Measurements from ENCODE around the gene RALGAPA2.

RALGAPA2 gene

DNA sequence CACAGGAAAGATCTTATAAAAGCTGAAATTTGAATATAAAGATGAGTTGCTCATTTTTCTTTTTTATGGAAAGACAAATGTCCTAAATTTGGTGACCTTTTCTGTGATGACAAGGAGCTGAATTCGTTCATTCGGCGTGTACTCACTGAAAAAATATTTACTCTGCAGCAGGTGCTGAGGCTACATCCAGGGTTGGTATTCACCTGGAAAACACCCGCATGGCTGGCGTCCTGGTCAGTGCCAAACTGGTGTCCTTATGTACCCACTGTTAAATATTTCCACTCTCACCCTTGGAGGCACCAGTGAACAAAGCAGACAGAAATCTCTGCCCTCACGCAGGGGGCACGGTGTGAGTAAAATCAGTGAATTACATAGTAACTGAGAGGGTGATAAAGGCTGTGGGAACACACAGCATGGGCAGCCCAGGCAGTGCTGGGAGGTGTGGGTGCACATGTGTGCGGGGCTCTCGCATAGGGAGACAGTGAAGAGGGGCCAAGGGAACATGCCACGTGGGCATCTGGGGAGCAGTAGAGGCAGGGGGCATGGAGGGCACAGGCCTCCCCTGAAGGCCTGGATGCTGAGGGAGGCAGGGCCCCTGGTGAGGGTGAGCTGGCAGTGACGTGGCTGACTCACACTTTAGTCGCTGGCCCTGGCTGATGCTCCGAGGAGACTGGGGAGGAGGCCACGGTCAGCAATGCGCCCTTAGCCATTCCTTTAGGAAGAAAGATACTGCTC is 254.9 kb downstream of the RALGAPA2 start:
- no peak for DNase-seq (ENCODE audit: extremely low spot score)
- no peak for TF ChIP-seq LEF1 (IDR thresholded peaks at IDR 0.05; ENCODE audit: borderline replicate concordance)
- TF ChIP-seq SP1 (IDR thresholded peaks at IDR 0.05) = no peak
- TF ChIP-seq FOXM1 (IDR thresholded peaks at IDR 0.05; ENCODE audit: borderline replicate concordance) = no peak
- TF ChIP-seq CTBP1 (IDR thresholded peaks at IDR 0.05; ENCODE audit: borderline replicate concordance) = no peak
- no peak for TF ChIP-seq ELF4 (IDR thresholded peaks at IDR 0.05)
- no peak for TF ChIP-seq BHLHE40 (IDR thresholded peaks at IDR 0.05; ENCODE audit: borderline replicate concordance)
- no peak for TF ChIP-seq NFRKB (IDR thresholded peaks at IDR 0.05)
- no peak for TF ChIP-seq TARDBP (IDR thresholded peaks at IDR 0.05)
- no peak for TF ChIP-seq SUZ12 (IDR thresholded peaks at IDR 0.05)
- no peak for TF ChIP-seq ARNT (IDR thresholded peaks at IDR 0.05)
- no peak for TF ChIP-seq ZNF384 (IDR thresholded peaks at IDR 0.05)
- TF ChIP-seq FOXA1 (IDR thresholded peaks at IDR 0.05) = no peak
- TF ChIP-seq L3MBTL2 (conservative IDR thresholded peaks at IDR 0.05) = no peak
- TF ChIP-seq HDGF (IDR thresholded peaks at IDR 0.05; ENCODE audit: borderline replicate concordance) = no peak
- no peak for TF ChIP-seq FOXK2 (IDR thresholded peaks at IDR 0.05)
- TF ChIP-seq, protein P1, sequence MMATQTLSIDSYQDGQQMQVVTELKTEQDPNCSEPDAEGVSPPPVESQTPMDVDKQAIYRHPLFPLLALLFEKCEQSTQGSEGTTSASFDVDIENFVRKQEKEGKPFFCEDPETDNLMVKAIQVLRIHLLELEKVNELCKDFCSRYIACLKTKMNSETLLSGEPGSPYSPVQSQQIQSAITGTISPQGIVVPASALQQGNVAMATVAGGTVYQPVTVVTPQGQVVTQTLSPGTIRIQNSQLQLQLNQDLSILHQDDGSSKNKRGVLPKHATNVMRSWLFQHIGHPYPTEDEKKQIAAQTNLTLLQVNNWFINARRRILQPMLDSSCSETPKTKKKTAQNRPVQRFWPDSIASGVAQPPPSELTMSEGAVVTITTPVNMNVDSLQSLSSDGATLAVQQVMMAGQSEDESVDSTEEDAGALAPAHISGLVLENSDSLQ (IDR thresholded peaks at IDR 0.05) = no peak
- ChIA-PET CTCF (interaction anchor here (0.7 kb wide), 1 partner anchor 403 kb away, joined by 3 read pairs; no protein-coding TSS in a partner anchor), POLR2A (no interaction called here)

DNA sequence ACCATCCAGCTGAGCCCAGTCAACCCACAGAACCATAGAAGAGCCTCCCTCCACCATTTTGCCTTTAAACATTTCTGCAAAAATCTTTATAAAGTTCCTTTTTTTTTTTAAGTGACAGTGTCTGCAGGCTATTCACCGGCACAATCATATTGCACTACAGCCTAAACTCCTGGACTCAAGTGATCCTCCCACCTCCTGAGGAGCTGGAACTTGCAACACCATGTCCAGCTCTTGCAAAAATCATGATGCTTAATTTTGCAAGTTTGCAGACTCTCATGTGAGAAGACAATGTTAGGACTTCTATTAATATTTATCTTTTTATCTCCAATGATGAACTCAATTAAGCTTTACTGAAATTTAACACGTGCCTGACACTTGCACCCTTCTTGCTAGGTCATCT is 255.7 kb downstream of the RALGAPA2 start:
- DNase-seq (ENCODE audit: extremely low spot score) = no peak
- CTCF ChIA-PET = no interaction called here
- TF ChIP-seq FOXA1 (IDR thresholded peaks at IDR 0.05) (no peak), SUZ12 (IDR thresholded peaks at IDR 0.05) (no peak), ARNT (IDR thresholded peaks at IDR 0.05) (no peak), HDGF (IDR thresholded peaks at IDR 0.05; ENCODE audit: borderline replicate concordance) (no peak), ELF4 (IDR thresholded peaks at IDR 0.05) (no peak), CTBP1 (IDR thresholded peaks at IDR 0.05; ENCODE audit: borderline replicate concordance) (no peak), FOXM1 (IDR thresholded peaks at IDR 0.05; ENCODE audit: borderline replicate concordance) (no peak), ZNF384 (IDR thresholded peaks at IDR 0.05) (no peak), BHLHE40 (IDR thresholded peaks at IDR 0.05; ENCODE audit: borderline replicate concordance) (no peak), TARDBP (IDR thresholded peaks at IDR 0.05) (no peak), L3MBTL2 (conservative IDR thresholded peaks at IDR 0.05) (no peak), FOXK2 (IDR thresholded peaks at IDR 0.05) (no peak), SP1 (IDR thresholded peaks at IDR 0.05) (no peak), NFRKB (IDR thresholded peaks at IDR 0.05) (no peak), LEF1 (IDR thresholded peaks at IDR 0.05; ENCODE audit: borderline replicate concordance) (no peak)
- TF ChIP-seq, protein P1 (IDR thresholded peaks at IDR 0.05) = no peak
- POLR2A ChIA-PET = no interaction called here

DNA sequence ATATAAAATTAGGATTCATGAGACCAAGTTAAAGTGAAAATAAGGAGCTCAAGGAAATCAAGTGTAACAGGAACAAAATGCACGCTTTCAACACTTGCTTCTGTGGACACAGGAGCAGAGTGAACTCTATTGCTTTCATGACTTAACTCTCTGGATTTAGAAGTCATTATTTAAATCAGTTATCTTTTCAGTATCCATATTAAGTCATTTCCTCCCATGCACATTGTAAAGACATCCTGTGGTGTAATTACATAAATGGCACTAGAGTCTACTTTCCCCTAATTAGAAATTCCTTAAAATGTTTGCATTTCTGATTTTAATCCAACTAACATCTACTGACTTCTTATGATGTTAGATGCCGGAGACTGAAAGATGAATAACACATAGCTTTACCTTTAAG is 256.5 kb downstream of the RALGAPA2 start:
- POLR2A ChIA-PET = no interaction called here
- no peak for DNase-seq (ENCODE audit: extremely low spot score)
- CTCF ChIA-PET = interaction anchor here (0.6 kb wide), 1 partner anchor 9 kb away, joined by 5 read pairs; no protein-coding TSS in a partner anchor
- TF ChIP-seq LEF1 (IDR thresholded peaks at IDR 0.05; ENCODE audit: borderline replicate concordance) (no peak), ELF4 (IDR thresholded peaks at IDR 0.05) (no peak), SUZ12 (IDR thresholded peaks at IDR 0.05) (no peak), BHLHE40 (IDR thresholded peaks at IDR 0.05; ENCODE audit: borderline replicate concordance) (no peak), ARNT (IDR thresholded peaks at IDR 0.05) (no peak), CTBP1 (IDR thresholded peaks at IDR 0.05; ENCODE audit: borderline replicate concordance) (no peak), FOXA1 (IDR thresholded peaks at IDR 0.05) (no peak), NFRKB (IDR thresholded peaks at IDR 0.05) (no peak), L3MBTL2 (conservative IDR thresholded peaks at IDR 0.05) (no peak)
- TF ChIP-seq, protein P1 (IDR thresholded peaks at IDR 0.05) = no peak

DNA sequence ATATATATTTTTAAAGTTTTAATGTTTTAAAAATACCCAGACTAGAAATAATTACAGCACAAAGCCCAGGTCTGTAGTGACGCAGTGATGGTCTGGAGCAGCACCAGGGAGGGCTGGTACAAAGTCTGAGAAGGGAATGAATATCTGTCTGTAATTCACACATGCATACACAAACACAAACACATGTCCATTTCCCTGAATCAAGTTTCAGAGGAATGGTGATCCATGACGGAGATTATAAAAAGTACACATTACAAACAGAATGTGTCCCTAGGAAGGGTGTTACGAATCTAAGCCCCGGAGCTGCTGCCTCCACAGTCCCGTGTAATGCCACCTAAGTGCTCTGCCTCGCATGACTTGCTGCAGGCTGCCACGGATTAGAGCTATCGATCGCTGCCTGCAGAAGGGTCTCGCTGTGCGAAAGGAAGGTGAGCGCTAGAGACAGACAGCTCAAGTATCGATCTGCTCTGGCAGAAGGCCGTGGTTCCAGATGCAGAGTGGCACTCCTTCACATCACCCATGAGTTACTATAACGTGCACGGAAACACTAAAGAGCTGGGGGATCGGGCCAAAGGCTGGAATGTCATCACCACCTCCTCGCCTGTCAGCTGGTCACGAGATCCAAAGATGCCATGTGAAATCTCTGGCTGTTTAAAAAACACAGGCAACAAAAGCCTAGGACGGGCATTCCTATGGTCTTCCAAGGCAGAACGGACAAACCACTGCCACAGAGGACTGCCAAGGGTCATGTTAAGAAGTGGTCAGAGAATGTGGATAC is 257.4 kb downstream of the RALGAPA2 start:
- TF ChIP-seq L3MBTL2 (conservative IDR thresholded peaks at IDR 0.05) = no peak
- no peak for TF ChIP-seq ARNT (IDR thresholded peaks at IDR 0.05)
- TF ChIP-seq NFRKB (IDR thresholded peaks at IDR 0.05) = no peak
- TF ChIP-seq FOXM1 (IDR thresholded peaks at IDR 0.05; ENCODE audit: borderline replicate concordance) = no peak
- TF ChIP-seq HDGF (IDR thresholded peaks at IDR 0.05; ENCODE audit: borderline replicate concordance) = no peak
- TF ChIP-seq ELF4 (IDR thresholded peaks at IDR 0.05) = no peak
- TF ChIP-seq SUZ12 (IDR thresholded peaks at IDR 0.05) = no peak
- no peak for TF ChIP-seq CTBP1 (IDR thresholded peaks at IDR 0.05; ENCODE audit: borderline replicate concordance)
- no peak for TF ChIP-seq BHLHE40 (IDR thresholded peaks at IDR 0.05; ENCODE audit: borderline replicate concordance)
- TF ChIP-seq, protein P1 (IDR thresholded peaks at IDR 0.05) = no peak
- CTCF ChIA-PET = no interaction called here
- no peak for DNase-seq (ENCODE audit: extremely low spot score)
- POLR2A ChIA-PET = no interaction called here

DNA sequence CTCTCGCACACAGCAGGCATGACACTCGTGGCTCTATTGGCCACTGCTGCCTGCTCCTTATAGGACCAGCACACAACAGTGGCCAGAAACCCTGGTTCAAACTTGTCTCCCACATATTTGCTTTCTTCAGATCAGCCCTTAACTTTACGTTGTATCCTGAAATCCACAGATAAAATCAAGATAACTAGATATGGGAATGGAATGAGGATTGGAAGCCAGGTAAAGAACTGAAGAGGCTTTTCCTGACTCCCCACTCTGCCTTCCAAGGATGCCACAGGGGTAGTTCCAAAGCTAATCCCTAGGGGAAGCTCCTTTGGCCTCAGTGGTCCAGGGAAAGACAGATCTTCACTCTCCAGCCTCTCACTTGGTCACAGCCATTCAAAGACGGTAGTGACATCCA is 258.1 kb downstream of the RALGAPA2 start:
- no peak for DNase-seq (ENCODE audit: extremely low spot score)
- POLR2A ChIA-PET = no interaction called here
- TF ChIP-seq ELF4 (IDR thresholded peaks at IDR 0.05) = no peak
- no peak for TF ChIP-seq FOXA1 (IDR thresholded peaks at IDR 0.05)
- TF ChIP-seq, protein P1 (IDR thresholded peaks at IDR 0.05) = no peak
- no peak for TF ChIP-seq NFRKB (IDR thresholded peaks at IDR 0.05)
- no peak for TF ChIP-seq FOXM1 (IDR thresholded peaks at IDR 0.05; ENCODE audit: borderline replicate concordance)
- TF ChIP-seq FOXK2 (IDR thresholded peaks at IDR 0.05) = no peak
- no peak for TF ChIP-seq LEF1 (IDR thresholded peaks at IDR 0.05; ENCODE audit: borderline replicate concordance)
- no peak for TF ChIP-seq SP1 (IDR thresholded peaks at IDR 0.05)
- TF ChIP-seq ARNT (IDR thresholded peaks at IDR 0.05) = no peak
- TF ChIP-seq HDGF (IDR thresholded peaks at IDR 0.05; ENCODE audit: borderline replicate concordance) = no peak
- TF ChIP-seq BHLHE40 (IDR thresholded peaks at IDR 0.05; ENCODE audit: borderline replicate concordance) = no peak
- no peak for TF ChIP-seq CTBP1 (IDR thresholded peaks at IDR 0.05; ENCODE audit: borderline replicate concordance)
- TF ChIP-seq TARDBP (IDR thresholded peaks at IDR 0.05) = no peak
- TF ChIP-seq ZNF384 (IDR thresholded peaks at IDR 0.05) = no peak
- no peak for TF ChIP-seq SUZ12 (IDR thresholded peaks at IDR 0.05)
- TF ChIP-seq L3MBTL2 (conservative IDR thresholded peaks at IDR 0.05) = no peak
- CTCF ChIA-PET = no interaction called here
